GM10266 (cell line): ENCODE measurements around the gene FAM117A.

ENCODE experiments used
- DNase-seq: peaks from one replicate; pipeline ENCODE4 v3.0.0; 2012; ENCODE audit errors: extremely low spot score
- TF ChIP-seq, protein P1 (sequence below): IDR thresholded peaks from 2 replicates; pipeline ENCODE4 v1.5.1; 2012; ENCODE audit warnings: mild to moderate bottlenecking, low read depth; ENCODE audit not compliant: control insufficient read depth, insufficient read depth; ENCODE audit errors: missing control alignments

FAM117A gene

DNA sequence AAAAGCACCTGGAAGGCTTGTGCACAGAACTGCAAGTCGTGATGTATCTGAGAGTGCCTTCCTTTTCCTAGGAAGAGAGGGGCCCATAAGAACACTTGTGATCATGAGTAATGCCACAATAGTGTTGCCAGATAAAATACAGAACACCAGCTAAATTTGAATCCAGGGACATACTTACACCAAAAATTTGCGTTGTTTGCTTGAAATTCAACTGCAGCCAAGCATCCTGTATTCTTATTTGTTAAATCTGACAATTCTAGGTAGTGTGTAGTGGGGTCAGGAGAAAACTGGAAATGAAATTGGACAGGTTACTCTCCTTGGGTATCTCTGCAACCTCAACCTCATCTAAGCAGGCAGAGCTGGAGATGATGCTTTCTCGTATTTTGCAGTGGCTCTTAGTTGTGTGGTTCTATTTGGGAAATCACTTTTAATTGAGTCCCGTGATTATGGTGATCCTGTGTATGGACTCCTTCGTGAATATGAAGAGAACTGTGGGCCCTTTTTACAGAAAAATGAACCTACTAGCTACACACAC lies 68.2 kb downstream of the FAM117A start:
- TF ChIP-seq, protein P1, sequence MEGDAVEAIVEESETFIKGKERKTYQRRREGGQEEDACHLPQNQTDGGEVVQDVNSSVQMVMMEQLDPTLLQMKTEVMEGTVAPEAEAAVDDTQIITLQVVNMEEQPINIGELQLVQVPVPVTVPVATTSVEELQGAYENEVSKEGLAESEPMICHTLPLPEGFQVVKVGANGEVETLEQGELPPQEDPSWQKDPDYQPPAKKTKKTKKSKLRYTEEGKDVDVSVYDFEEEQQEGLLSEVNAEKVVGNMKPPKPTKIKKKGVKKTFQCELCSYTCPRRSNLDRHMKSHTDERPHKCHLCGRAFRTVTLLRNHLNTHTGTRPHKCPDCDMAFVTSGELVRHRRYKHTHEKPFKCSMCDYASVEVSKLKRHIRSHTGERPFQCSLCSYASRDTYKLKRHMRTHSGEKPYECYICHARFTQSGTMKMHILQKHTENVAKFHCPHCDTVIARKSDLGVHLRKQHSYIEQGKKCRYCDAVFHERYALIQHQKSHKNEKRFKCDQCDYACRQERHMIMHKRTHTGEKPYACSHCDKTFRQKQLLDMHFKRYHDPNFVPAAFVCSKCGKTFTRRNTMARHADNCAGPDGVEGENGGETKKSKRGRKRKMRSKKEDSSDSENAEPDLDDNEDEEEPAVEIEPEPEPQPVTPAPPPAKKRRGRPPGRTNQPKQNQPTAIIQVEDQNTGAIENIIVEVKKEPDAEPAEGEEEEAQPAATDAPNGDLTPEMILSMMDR = no peak
- no peak for DNase-seq

DNA sequence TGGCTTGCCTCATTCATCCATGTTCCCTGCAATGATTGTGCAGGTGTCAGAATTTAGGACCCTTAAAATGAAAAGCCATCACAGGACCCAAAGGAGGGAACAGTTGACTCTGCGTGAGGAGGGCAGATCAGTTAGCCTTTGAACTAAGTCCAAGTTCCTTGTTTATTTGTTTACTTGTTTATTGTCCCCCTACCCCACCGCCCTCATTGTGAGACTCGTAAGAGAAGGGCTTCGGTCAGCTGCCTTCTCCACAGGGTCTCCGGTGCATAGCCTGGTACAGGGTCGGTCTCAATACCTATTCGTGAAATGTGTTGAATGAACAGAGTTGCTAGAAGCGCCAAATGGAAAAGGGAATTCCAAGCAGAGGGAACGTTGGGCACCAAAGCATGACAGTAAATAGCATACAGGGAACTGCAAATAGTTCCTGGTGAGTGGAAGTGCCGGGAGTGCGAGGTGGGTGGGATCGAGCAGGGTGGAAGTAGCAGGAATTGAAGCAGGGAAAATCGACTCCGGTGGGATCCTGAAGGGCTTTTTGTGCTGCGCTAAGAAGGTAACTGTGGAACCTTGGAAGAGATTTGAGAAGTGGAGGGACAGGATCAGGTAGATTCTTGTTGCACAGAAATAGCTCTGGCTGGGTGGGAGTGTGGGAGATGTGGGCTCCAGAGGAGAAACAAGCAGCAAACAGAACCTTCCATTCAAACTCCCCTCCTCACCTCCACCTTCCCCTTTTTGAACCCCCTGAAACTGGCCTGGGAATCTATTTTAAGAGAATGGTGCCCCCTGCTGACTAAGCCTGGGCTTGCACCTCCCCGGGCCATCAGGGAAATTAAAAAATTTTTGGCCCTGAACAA lies 68.9 kb downstream of the FAM117A start:
- TF ChIP-seq, protein P1 = peak; percentile 81
- peak; percentile 56 for DNase-seq

DNA sequence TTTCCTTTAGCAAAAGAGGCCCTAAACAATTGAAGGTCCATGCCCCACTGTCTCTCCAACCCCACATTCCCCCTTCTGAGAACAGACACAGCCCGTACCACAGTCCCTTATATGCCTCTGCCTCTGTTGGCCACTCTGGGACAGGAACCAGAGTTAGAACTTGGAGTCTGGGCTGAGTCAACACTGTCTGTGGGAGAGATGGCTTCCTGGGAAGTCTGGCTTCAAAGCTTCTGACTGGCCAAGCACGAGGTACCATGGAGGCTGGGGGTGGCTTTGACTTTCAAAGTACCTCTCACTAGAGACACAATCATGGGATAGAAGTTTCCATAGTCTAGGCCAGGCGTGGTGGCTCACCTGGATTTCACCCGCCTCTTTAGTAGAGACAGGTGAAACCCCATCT lies 71.2 kb downstream of the FAM117A start:
- TF ChIP-seq, protein P1 = no peak
- no peak for DNase-seq

DNA sequence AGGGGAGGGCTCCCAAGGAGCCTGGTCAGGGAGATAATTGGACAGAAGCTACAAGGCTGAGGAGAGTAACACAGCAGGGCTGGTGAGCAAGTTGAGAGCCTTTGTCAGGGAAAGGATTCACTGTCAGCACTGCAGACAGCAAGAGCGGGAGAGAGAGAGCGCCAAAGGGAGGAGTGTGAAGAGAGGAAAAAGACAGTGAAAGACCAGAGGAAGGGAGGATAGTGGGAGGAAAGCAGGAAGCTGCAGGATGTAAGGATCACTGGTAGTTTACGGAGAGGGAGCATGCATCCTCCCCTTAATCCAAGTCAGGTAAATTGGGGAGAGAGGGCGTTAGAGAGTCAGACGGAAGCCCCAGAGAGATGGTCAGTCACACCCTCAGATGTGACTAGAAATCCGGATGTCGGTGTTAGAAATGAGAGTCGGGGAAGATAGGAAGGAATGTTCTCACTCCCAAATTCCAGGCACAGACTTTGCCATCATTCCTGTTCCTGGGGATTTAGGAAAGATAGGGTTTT lies 72.2 kb downstream of the FAM117A start:
- DNase-seq = no peak
- TF ChIP-seq, protein P1 = no peak

DNA sequence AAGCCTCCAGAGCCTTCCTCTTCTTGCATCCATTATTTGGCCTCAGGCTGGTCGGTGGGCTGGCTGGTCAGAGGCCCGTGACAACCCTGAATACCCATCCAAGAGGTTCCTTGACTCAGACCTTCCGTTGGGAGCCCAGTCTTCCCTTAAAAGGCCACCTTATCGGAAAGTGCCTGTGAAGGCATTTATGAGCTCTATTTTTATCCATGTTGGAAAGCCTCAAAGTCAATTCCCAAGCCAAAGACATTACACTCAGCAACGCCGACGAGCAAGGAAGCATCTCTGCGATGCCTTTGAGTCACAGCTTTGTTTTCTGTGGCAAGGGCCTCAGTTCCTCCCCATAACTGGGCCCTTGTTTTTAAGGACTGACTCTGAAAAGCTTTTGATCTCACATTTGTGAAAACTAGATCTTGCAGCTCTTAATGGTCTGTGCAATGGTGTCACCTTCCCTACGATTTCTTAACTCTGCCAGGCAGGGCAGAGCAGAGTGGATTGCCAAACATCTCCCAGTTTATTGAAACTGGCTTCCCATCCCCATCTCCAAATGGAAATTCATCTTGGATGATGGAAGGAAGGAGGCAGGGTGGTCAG lies 72.8 kb downstream of the FAM117A start:
- TF ChIP-seq, protein P1 = no peak
- DNase-seq = no peak

DNA sequence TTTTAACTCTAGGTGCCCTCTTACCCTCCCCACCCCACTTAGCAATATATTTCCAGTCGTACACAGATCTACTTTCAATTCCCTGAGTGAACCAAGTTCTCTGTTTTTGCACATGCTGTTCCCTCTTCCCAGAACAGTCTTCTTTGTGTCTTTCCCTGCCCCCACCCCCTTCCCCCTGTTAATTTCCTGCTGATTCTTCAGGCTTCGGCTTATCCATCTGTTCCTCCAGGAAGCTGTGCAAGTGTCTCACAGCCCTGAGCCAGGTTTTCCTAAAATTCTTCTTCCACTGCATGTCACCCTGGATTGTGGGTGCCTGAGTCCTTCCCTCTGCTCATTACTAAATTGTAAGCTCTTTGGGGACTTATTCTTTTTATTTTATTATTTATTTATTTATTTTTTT lies 73.7 kb downstream of the FAM117A start:
- TF ChIP-seq, protein P1 = no peak
- no peak for DNase-seq
